ENCODE measurements around the gene APEH. TPM values are rescaled to one million over a fixed set of nuclear protein-coding genes. Genes with fewer than 3 reads are reported as not detected.
"Not testable (repeated sequence)": the region's sequence is repeated elsewhere in the genome, so short reads cannot be mapped to it uniquely, and the experiment has no call there.

Gene APEH
- total and polyA plus RNA-seq, 2 of the 13 experiments (the other 11 are each of a cell fraction or from before 2014, with no cell fraction given) = 116 to 130 TPM

- peak; percentile 32; the same call in 1 of the 2 replicates for TF ChIP-seq KMT2B (CRISPR knock-in tag; IDR thresholded peaks at IDR 0.05)
- TF ChIP-seq PAF1 (CRISPR knock-in tag; IDR thresholded peaks at IDR 0.05) = peak; percentile 46; the same call in 1 of the 2 replicates
- TF ChIP-seq, protein P1, sequence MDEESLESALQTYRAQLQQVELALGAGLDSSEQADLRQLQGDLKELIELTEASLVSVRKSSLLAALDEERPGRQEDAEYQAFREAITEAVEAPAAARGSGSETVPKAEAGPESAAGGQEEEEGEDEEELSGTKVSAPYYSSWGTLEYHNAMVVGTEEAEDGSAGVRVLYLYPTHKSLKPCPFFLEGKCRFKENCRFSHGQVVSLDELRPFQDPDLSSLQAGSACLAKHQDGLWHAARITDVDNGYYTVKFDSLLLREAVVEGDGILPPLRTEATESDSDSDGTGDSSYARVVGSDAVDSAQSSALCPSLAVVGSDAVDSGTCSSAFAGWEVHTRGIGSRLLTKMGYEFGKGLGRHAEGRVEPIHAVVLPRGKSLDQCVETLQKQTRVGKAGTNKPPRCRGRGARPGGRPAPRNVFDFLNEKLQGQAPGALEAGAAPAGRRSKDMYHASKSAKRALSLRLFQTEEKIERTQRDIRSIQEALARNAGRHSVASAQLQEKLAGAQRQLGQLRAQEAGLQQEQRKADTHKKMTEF (CRISPR knock-in tag; IDR thresholded peaks at IDR 0.05) = peak; percentile 80; the same call in 1 of the 2 replicates
- TF ChIP-seq NCOR1 (IDR thresholded peaks at IDR 0.05; ENCODE audit: borderline replicate concordance, low read length) = peak; percentile 43; the same call in 1 of the 2 replicates
- TF ChIP-seq GFI1 (CRISPR knock-in tag; IDR thresholded peaks at IDR 0.05; ENCODE audit: borderline replicate concordance) = 0 out of 2 replicates have a peak, but pooled peaks have one; percentile 26
- 0 out of 2 replicates have a peak, but pooled peaks have one; percentile 9 for TF ChIP-seq ZNF142 (CRISPR knock-in tag; IDR thresholded peaks at IDR 0.05)
- peak; percentile 38; the same call in 1 of the 3 replicates for TF ChIP-seq MXI1 (IDR thresholded peaks at IDR 0.05; ENCODE audit: borderline replicate concordance, low read depth, low read length)
- peak; percentile 53; the same call in 1 of the 2 replicates for TF ChIP-seq CREM (IDR thresholded peaks at IDR 0.05)
- not testable (repeated sequence) for TF ChIP-seq CREM (CRISPR knock-in tag; IDR thresholded peaks at IDR 0.05)
- TF ChIP-seq IRF2 (CRISPR knock-in tag; IDR thresholded peaks at IDR 0.05) = peak; percentile 56; the same call in 1 of the 2 replicates
- TF ChIP-seq ZFY (CRISPR knock-in tag; IDR thresholded peaks at IDR 0.05) = peak; percentile 80
- TF ChIP-seq, protein P2, sequence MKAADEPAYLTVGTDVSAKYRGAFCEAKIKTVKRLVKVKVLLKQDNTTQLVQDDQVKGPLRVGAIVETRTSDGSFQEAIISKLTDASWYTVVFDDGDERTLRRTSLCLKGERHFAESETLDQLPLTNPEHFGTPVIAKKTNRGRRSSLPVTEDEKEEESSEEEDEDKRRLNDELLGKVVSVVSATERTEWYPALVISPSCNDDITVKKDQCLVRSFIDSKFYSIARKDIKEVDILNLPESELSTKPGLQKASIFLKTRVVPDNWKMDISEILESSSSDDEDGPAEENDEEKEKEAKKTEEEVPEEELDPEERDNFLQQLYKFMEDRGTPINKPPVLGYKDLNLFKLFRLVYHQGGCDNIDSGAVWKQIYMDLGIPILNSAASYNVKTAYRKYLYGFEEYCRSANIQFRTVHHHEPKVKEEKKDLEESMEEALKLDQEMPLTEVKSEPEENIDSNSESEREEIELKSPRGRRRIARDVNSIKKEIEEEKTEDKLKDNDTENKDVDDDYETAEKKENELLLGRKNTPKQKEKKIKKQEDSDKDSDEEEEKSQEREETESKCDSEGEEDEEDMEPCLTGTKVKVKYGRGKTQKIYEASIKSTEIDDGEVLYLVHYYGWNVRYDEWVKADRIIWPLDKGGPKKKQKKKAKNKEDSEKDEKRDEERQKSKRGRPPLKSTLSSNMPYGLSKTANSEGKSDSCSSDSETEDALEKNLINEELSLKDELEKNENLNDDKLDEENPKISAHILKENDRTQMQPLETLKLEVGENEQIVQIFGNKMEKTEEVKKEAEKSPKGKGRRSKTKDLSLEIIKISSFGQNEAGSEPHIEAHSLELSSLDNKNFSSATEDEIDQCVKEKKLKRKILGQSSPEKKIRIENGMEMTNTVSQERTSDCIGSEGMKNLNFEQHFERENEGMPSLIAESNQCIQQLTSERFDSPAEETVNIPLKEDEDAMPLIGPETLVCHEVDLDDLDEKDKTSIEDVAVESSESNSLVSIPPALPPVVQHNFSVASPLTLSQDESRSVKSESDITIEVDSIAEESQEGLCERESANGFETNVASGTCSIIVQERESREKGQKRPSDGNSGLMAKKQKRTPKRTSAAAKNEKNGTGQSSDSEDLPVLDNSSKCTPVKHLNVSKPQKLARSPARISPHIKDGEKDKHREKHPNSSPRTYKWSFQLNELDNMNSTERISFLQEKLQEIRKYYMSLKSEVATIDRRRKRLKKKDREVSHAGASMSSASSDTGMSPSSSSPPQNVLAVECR (CRISPR knock-in tag; IDR thresholded peaks at IDR 0.05; ENCODE audit: borderline replicate concordance) = peak; percentile 75; the same call in 1 of the 2 replicates
- peak; percentile 66 for TF ChIP-seq THAP11 (CRISPR knock-in tag; IDR thresholded peaks at IDR 0.05)
- TF ChIP-seq, protein P3, sequence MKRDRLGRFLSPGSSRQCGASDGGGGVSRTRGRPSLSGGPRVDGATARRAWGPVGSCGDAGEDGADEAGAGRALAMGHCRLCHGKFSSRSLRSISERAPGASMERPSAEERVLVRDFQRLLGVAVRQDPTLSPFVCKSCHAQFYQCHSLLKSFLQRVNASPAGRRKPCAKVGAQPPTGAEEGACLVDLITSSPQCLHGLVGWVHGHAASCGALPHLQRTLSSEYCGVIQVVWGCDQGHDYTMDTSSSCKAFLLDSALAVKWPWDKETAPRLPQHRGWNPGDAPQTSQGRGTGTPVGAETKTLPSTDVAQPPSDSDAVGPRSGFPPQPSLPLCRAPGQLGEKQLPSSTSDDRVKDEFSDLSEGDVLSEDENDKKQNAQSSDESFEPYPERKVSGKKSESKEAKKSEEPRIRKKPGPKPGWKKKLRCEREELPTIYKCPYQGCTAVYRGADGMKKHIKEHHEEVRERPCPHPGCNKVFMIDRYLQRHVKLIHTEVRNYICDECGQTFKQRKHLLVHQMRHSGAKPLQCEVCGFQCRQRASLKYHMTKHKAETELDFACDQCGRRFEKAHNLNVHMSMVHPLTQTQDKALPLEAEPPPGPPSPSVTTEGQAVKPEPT (CRISPR knock-in tag; IDR thresholded peaks at IDR 0.05; ENCODE audit: low read depth) = peak; percentile 23; the same call in 1 of the 2 replicates
Observed at GRCh38 chr3:49688338-49689045, 14.3 kb downstream of the APEH start (continued).
